Lung (tissue), 12 donors: ENCODE data around the gene FRAS1. TPM values are rescaled to one million over a fixed set of nuclear protein-coding genes. Genes with fewer than 3 reads are reported as not detected.
"Not testable (repeated sequence)": the region's sequence is repeated elsewhere in the genome, so short reads cannot be mapped to it uniquely, and the experiment has no call there.

Experiments used
- ATAC-seq: fragments of 200-7000 bp; cut with Tn5 transposase; one replicate; pipeline ENCODE4 v1.9.1; 2020; ENCODE audit warnings: moderate number of reproducible peaks; ENCODE audit not compliant: insufficient read depth, low FRiP score
- DNase-seq, 3 donors: peaks; one replicate each; pipeline ENCODE4 v3.0.0-alpha.2; 2013 to 2017
- H3K27ac ChIP-seq, 2 donors: one replicate each; pipeline ENCODE4 v1.5.1; 2013; ENCODE audit warnings: mild to moderate bottlenecking in 2 of 2, moderate library complexity in 2 of 2, control low read depth in 1 of 2, inconsistent platforms in 1 of 2, low read depth in 1 of 2, low read length in 1 of 2
- H3K27me3 ChIP-seq, 3 donors: one replicate each; pipeline ENCODE4 v1.5.1; 2013; ENCODE audit warnings: low read length in 2 of 3; ENCODE audit not compliant: control insufficient read depth in 3 of 3, insufficient read depth in 3 of 3
- H3K36me3 ChIP-seq, 4 donors: one replicate each; pipeline ENCODE4 v1.5.1; 2013; ENCODE audit warnings: low read length in 4 of 4, mild to moderate bottlenecking in 1 of 4, moderate library complexity in 1 of 4; ENCODE audit not compliant: control insufficient read depth in 4 of 4, insufficient read depth in 4 of 4
- H3K4me1 ChIP-seq, 5 donors: one replicate each; pipeline ENCODE4 v1.5.1; 2013; ENCODE audit warnings: low read length in 5 of 5, mild to moderate bottlenecking in 2 of 5, moderate library complexity in 1 of 5; ENCODE audit not compliant: control insufficient read depth in 5 of 5, insufficient read depth in 5 of 5
- H3K4me3 ChIP-seq: one replicate; pipeline ENCODE4 v1.5.1; 2013; ENCODE audit warnings: mild to moderate bottlenecking, control low read depth, moderate library complexity
- H3K9ac ChIP-seq, 2 donors: one replicate each; pipeline ENCODE4 v1.5.1; 2013; ENCODE audit warnings: low read length in 2 of 2, control low read depth in 1 of 2; ENCODE audit not compliant: insufficient read depth in 1 of 2
- H3K9me3 ChIP-seq, 4 donors: one replicate each; pipeline ENCODE4 v1.5.1; 2013; ENCODE audit warnings: low read length in 3 of 4, mild to moderate bottlenecking in 1 of 4, moderate library complexity in 1 of 4; ENCODE audit not compliant: control insufficient read depth in 4 of 4, insufficient read depth in 3 of 4
- CTCF ChIP-seq: IDR thresholded peaks from 2 replicates; pipeline ENCODE4 v1.5.1; 2012; ENCODE audit warnings: mild to moderate bottlenecking; ENCODE audit errors: control extremely low read depth, extremely low read depth
- WGBS, 2 donors: extraction: QIAGEN DNeasy Blood & Tissue Kit; methylation state at CpG; one replicate each; pipeline ENCODE4 v1.1.7; 2013; 5-methylcytosine and 5-hydroxymethylcytosine counted together
- polyA plus RNA-seq, 2 donors: library from polyadenylated mRNA; stranded (reverse); fragments of 200-250 nt; gene quantifications; one replicate each; pipeline ENCODE4 v1.2.1, GENCODE V29; 2013
- total RNA-seq, 2 donors: library from RNA; depleted of rRNA in 1 of 2; stranded (reverse); fragments of >200 nt in 1 of 2; gene quantifications; one replicate each; pipeline ENCODE4 v1.2.1, GENCODE V29; 2014 to 2021
- donor health status: control.
- donor health status: control.
- donor health status: Bipolar disorder and iron deficiency.
- donor health status: healthy.
- donor health status: DM: yes; HTN: yes; CAD: no.

Gene FRAS1
- total and polyA plus RNA-seq, 4 donors: 0.45 to 53.8 (median 6.9) TPM

- DNase-seq: peak in 2 of 3 donors; percentile 22 to 32
- Histone ChIP-seq H3K27me3 (no peaks in the 10 kb centered on the region), H3K4me3 (no peak overlapping the region), H3K27ac (no peak overlapping the region), H3K36me3 (peaks cover 0 to 2% (median 0%) of the 10 kb centered on the region in 4 donors), H3K9ac (no peak overlapping the region), H3K4me1 (no peaks in the 10 kb centered on the region), H3K9me3 (no peaks in the 10 kb centered on the region)
- no peak for TF ChIP-seq CTCF
- 71 to 74% methylated on average over 4 of the region's 4 CpGs for WGBS, 2 donors
- no peak for ATAC-seq
Observed at GRCh38 chr4:78496021-78496643, 439.0 kb downstream of the FRAS1 start.

GRCh38 chr4:78506260-78506659 lies 449.1 kb downstream of the FRAS1 start:
- H3K9me3 ChIP-seq, H3K27me3 ChIP-seq, H3K4me1 ChIP-seq, H3K9ac ChIP-seq, H3K27ac ChIP-seq, H3K36me3 ChIP-seq, H3K4me3 ChIP-seq, ATAC-seq, DNase-seq: not testable (repeated sequence)
- 80 to 82% methylated on average over 10 of the region's 10 CpGs for WGBS, 2 donors

GRCh38 chr4:78509043-78509442 lies 451.9 kb downstream of the FRAS1 start:
- H3K4me3 ChIP-seq: no peak overlapping the region
- DNase-seq (peak in 2 of 3 donors; percentile 34 to 54), ATAC-seq (no peak)
- H3K9ac ChIP-seq: no peak overlapping the region
- 75 to 91% methylated on average over 2 of the region's 2 CpGs for WGBS, 2 donors
- H3K36me3 ChIP-seq: peaks cover 0 to 5% (median 2%) of the 10 kb centered on the region in 4 donors
- TF ChIP-seq CTCF: no peak
- H3K9me3 ChIP-seq: no peaks in the 10 kb centered on the region
- no peak overlapping the region for H3K27ac ChIP-seq
- peaks cover 0 to 4% (median 0%) of the 10 kb centered on the region in 5 donors for H3K4me1 ChIP-seq
- H3K27me3 ChIP-seq: no peaks in the 10 kb centered on the region

- DNase-seq (no peak), ATAC-seq (no peak)
- Histone ChIP-seq H3K9ac (no peak overlapping the region), H3K4me3 (no peak overlapping the region), H3K9me3 (no peaks in the 10 kb centered on the region), H3K27me3 (no peaks in the 10 kb centered on the region), H3K36me3 (peaks cover 0 to 5% (median 2%) of the 10 kb centered on the region in 4 donors), H3K4me1 (peaks cover 0 to 4% (median 0%) of the 10 kb centered on the region in 5 donors), H3K27ac (no peak overlapping the region)
- TF ChIP-seq CTCF: no peak
- WGBS, 2 donors: 92 to 93% methylated on average over 1 of the region's 1 CpG
Observed at GRCh38 chr4:78510108-78510507, 453.0 kb downstream of the FRAS1 start.
